Brain microvascular endothelial cell (primary cell): ENCODE measurements around the gene INAFM1.
"Not testable (repeated sequence)": the region's sequence is repeated elsewhere in the genome, so short reads cannot be mapped to it uniquely, and the experiment has no call there.

ENCODE experiments used
- DNase-seq: peaks from one replicate; pipeline ENCODE4 v3.0.0-alpha.2; 2020
- H3K27ac ChIP-seq: fragments of 250-450 bp; sonication (Bioruptor Pico); 2 replicates; pipeline ENCODE4 v1.5.1; 2020; ENCODE audit warnings: mild to moderate bottlenecking, moderate library complexity
- H3K27me3 ChIP-seq: fragments of 250-450 bp; sonication (Bioruptor Pico); replicated peaks from 2 replicates; pipeline ENCODE4 v1.5.1; 2020; ENCODE audit warnings: mild to moderate bottlenecking
- H3K36me3 ChIP-seq: fragments of 250-450 bp; sonication (Bioruptor Pico); replicated peaks from 2 replicates; pipeline ENCODE4 v1.5.1; 2020; ENCODE audit warnings: mild to moderate bottlenecking
- H3K4me3 ChIP-seq: 2 replicates; pipeline ENCODE4 v1.5.1; 2011; ENCODE audit warnings: low read depth, mild to moderate bottlenecking, control low read depth, low read length, moderate library complexity
- CTCF ChIP-seq: IDR thresholded peaks from 2 replicates; pipeline ENCODE4 v1.5.1; 2011; ENCODE audit warnings: low read depth, mild to moderate bottlenecking, moderate library complexity, low read length, control low read depth, inconsistent platforms; ENCODE audit errors: missing control alignments
- in situ Hi-C: cut with HindIII; loops from 2 replicates; pipeline ENCODE4 v1.10.0; 2017; ENCODE audit warnings: low sequenced_read_pairs, low pct_ligation_motif_present

The INAFM1 gene

DNA sequence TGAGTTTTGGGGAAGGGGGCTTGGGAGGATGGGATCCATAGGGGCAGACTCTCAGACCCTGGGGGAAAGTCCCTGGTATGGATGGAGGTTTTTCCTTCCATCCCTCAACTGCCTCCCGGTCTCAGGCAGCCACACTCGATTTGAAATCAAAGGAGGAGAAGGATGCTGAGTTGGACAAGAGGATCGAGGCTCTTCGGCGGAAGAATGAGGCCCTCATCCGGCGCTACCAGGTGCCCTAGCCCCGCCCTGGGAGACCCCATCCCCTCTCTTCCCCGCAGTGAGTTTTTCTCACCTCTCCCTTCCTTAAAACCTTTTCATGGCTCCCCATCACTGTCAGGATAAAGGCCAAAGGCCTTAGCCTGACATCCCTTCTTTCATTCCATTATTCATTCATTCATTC, 16.3 kb upstream of the INAFM1 start:
- Histone ChIP-seq H3K27me3 (no peaks in the 10 kb centered on the region), H3K27ac (no peak overlapping the region), H3K4me3 (peak overlapping the region; percentile 64), H3K36me3 (peaks cover 24% of the 10 kb centered on the region)
- no peak for TF ChIP-seq CTCF
- DNase-seq: no peak
- in situ Hi-C loops: no loop called here

- Histone ChIP-seq H3K4me3 (no peak overlapping the region), H3K27me3 (no peaks in the 10 kb centered on the region), H3K27ac (no peak overlapping the region), H3K36me3 (peaks cover 24% of the 10 kb centered on the region)
- no peak for DNase-seq
- no peak for TF ChIP-seq CTCF
- in situ Hi-C loops: no loop called here
Measured at GRCh38 chr19:47258895-47259555, 15.7 kb upstream of the INAFM1 start.

GRCh38 chr19:47260476-47260875, 14.2 kb upstream of the INAFM1 start:
- no peak overlapping the region for H3K4me3 ChIP-seq
- no peak for DNase-seq
- no peaks in the 10 kb centered on the region for H3K27me3 ChIP-seq
- H3K27ac ChIP-seq: no peak overlapping the region
- in situ Hi-C loops: no loop called here
- no peak for TF ChIP-seq CTCF
- H3K36me3 ChIP-seq: peaks cover 39% of the 10 kb centered on the region

DNA sequence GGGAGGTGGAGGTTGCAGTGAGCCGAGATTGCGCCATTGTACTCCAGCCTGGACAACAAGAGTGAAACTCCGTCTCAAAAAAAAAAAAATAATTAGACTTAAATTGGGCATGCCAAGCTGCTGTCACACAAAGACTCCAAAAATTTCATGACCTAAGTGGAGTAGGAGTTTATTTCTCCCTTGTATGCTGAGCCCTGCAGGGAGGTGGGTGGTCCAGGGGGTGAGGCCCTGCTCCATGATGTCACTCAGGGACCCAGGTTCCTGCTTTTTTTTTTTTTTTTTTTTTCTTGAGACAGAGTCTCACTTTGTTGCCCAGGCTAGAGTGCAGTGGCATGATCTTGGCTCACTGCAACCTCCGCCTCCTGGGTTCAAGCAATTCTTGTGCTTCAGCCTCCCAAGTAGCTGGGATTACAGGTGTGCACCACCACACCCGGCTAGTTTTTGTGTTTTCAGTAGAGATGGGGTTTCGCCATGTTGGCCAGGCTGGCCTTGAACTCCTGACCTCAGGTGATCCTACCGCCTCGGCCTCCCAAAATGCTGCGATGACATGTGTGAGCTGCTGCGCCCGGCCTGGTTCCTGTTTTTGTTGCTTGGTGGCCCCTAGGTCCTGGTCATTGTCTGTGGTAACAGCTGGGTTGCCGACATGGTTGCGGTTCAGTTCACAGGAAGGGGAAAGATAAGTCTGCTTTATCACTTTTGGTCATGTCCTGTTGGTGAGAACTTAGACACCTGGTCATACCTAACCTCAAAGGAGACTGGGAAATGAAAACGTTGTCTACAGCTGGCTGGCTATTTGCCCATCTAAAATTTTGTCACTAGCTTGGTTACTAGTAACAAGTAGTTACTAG, 12.5 kb upstream of the INAFM1 start:
- in situ Hi-C loops, H3K4me3 ChIP-seq, H3K27ac ChIP-seq, DNase-seq, H3K27me3 ChIP-seq: not testable (repeated sequence)
- H3K36me3 ChIP-seq: peaks cover 47% of the 10 kb centered on the region

- no peak for TF ChIP-seq CTCF
- H3K27ac ChIP-seq: no peak overlapping the region
- no peak for DNase-seq
- no peak overlapping the region for H3K4me3 ChIP-seq
- H3K36me3 ChIP-seq: peaks cover 56% of the 10 kb centered on the region
- in situ Hi-C loops: no loop called here
- H3K27me3 ChIP-seq: no peaks in the 10 kb centered on the region
Measured at GRCh38 chr19:47264629-47265028, 10.1 kb upstream of the INAFM1 start.

DNA sequence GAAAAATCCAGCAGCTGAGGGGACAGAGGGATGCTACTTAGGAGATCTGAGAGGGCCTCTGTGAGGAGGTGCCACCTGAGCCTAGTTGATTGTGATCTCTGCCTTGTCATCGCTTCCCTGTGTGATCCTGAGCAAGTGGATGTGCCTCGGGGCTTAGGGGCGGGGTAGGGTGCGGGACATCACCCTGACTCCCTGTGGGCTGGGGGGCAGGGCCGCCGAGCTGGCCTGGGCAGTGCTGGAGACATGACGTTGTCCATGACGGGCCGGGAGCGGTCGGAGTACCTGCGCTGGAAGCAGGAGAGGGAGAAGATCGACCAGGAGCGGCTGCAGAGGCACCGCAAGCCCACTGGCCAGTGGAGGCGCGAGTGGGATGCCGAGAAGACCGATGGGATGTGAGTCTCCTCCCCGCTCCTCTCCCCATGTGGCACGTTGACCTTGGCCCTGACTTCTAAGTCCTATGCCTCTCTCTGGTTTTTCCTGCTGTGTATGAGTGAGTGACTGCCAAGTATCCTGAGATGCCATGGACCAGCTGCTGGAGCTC, 8.2 kb upstream of the INAFM1 start:
- TF ChIP-seq CTCF: no peak
- no peak for DNase-seq
- H3K36me3 ChIP-seq: peaks cover 57% of the 10 kb centered on the region
- H3K27me3 ChIP-seq: no peaks in the 10 kb centered on the region
- H3K4me3 ChIP-seq: no peak overlapping the region
- in situ Hi-C loops: no loop called here
- no peak overlapping the region for H3K27ac ChIP-seq
